Melanocyte of skin (primary cell): ENCODE results near the gene FUT9. TPM values are rescaled to one million over a fixed set of nuclear protein-coding genes. Genes with fewer than 3 reads are reported as not detected.

Experiments
- total RNA-seq, 2 donors: library from RNA; depleted of rRNA; stranded (reverse); fragments of >200 nt; gene quantifications; 2 replicates each; pipeline ENCODE4 v1.2.3, GENCODE V29; 2012

The FUT9 gene
- total RNA-seq = not detected

DNA sequence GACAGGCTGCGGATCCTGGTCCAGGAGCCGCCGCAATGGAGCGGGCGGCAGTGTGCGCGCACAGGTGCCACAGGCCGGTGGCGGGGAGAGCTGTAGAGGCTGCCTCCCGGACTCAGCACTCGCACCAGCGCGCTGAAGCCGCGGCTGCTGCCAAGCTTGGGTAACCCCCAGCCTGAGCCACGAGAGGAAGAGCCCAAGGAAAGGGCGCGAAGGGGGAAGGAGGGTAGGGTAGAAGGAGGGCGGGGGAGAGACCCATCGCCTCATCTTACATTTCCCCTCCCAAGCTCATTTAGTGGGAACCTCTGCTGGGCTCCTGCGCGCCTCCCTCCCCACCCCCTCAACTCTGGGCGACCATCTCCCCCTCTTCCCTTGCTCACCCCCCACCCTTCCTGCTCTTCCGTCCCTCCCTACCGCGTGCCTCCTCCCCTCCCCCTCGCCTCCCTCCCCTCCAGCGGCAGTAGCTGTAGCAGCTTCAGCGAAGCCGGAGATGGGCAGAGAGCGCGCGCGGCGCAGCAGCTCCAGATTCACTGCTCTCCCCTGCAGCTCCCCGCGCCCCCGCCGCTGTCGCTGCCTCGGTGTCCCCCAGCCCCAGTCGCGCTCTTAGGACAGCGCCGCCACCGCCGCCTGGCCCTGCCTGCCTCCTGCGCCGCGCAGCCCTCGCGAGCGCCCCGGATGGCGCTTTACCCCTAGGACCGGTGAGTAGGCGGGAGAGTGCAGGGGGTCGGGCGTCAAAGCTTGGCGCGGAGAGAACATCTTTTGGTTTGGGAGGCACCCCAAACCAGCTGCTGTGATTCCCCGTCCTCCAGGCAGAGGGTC, at the start of gene FUT9:
TSS of gene FUT9 (plus strand) at position 457 of the 816 bp plus-strand sequence. CDS start 187,182 bp downstream, outside the sequence.

